Endothelial cell of umbilical vein (primary cell): ENCODE measurements around the gene CHMP3. TPM values are rescaled to one million over a fixed set of nuclear protein-coding genes. Genes with fewer than 3 reads are reported as not detected.

ENCODE experiments used
- BruUV-seq: library from RNA; stranded (reverse); fragments of 400-500 nt; replicated peaks from 2 replicates; lab custom pipeline; 2021; lab: Mats Ljungman, UMichigan
- CTCF ChIA-PET: fragments of 300-600, 350-600 bp; sonication (Branson Sonifier 250); formaldehyde crosslinking; loops from one replicate; lab custom pipeline; 2021; ENCODE audit warnings: antibody characterized with exemption, inconsistent platforms; lab: Charles Lee
- POLR2A ChIA-PET: fragments of 300-600, 350-600 bp; sonication (Branson Sonifier 250); formaldehyde crosslinking; loops from one replicate; lab custom pipeline; 2021; ENCODE audit warnings: antibody characterized with exemption, inconsistent platforms; lab: Charles Lee
- DNase-seq: peaks from one replicate; pipeline ENCODE4 v3.0.0-alpha.2; 2011; ENCODE audit warnings: low read depth, low spot score
- FAIRE-seq: peaks from 2 replicates; lab custom pipeline; 2011; peaks lifted over from hg19 to GRCh38; lab: Jason Lieb, UNC
- H2AFZ ChIP-seq: 2 replicates; pipeline ENCODE4 v1.6.0; 2012; ENCODE audit warnings: low read depth, low read length, control low read depth, inconsistent platforms
- H3K27ac ChIP-seq: 2 replicates; pipeline ENCODE4 v1.5.1; 2011; ENCODE audit warnings: low read depth, mild to moderate bottlenecking, control low read depth, low read length, moderate library complexity; ENCODE audit not compliant: insufficient read depth
- H3K27me3 ChIP-seq, 2 experiments: 2 replicates each; pipeline versions ENCODE4 v1.6.0 to v1.6.1; 2011; ENCODE audit warnings: low read length in 2 of 2, mixed read lengths in 1 of 2; ENCODE audit not compliant: control insufficient read depth in 2 of 2, insufficient read depth in 2 of 2
- H3K36me3 ChIP-seq, 2 experiments: 2 replicates in 1 of 2; 3 replicates in 1 of 2; pipeline ENCODE4 v1.5.1; 2011; ENCODE audit warnings: low read length in 2 of 2, mild to moderate bottlenecking in 1 of 2, moderate library complexity in 1 of 2; ENCODE audit not compliant: control insufficient read depth in 2 of 2, insufficient read depth in 2 of 2; ENCODE audit errors: extremely low read depth in 1 of 2
- H3K4me1 ChIP-seq: 3 replicates; pipeline ENCODE4 v1.5.1; 2011; ENCODE audit warnings: mild to moderate bottlenecking, low read length; ENCODE audit not compliant: control insufficient read depth, insufficient read depth; ENCODE audit errors: extremely low read depth
- H3K4me2 ChIP-seq: 2 replicates; pipeline ENCODE4 v1.6.1; 2011; ENCODE audit warnings: low read length, control low read depth, mixed read lengths; ENCODE audit not compliant: insufficient read depth
- H3K4me3 ChIP-seq, 3 experiments: fragments of 200-600 bp in 1 of 3; sonication (generic), shearing (Covaris generic) in 1 of 3; replicated peaks in 1 of 3; 2 replicates each; pipeline ENCODE4 v1.5.1; 2011 to 2016; ENCODE audit warnings: control low read depth in 3 of 3, low read length in 3 of 3, mild to moderate bottlenecking in 2 of 3, inconsistent platforms in 1 of 3, low read depth in 1 of 3, moderate library complexity in 1 of 3; ENCODE audit not compliant: insufficient read depth in 1 of 3
- H3K79me2 ChIP-seq: 2 replicates; pipeline ENCODE4 v1.6.0; 2012; ENCODE audit warnings: low read length, inconsistent platforms; ENCODE audit not compliant: control insufficient read depth, insufficient read depth
- H3K9ac ChIP-seq: replicated peaks from 2 replicates; pipeline ENCODE3; 2011; ENCODE audit warnings: low read length, control low read depth; ENCODE audit not compliant: insufficient read depth; ENCODE audit errors: extremely low read depth
- H3K9me1 ChIP-seq: replicated peaks from 3 replicates; pipeline ENCODE4 v1.6.0; 2011; ENCODE audit warnings: mild to moderate bottlenecking, low read length; ENCODE audit not compliant: control insufficient read depth, insufficient read depth; ENCODE audit errors: extremely low read depth
- H3K9me3 ChIP-seq: replicated peaks from 2 replicates; pipeline ENCODE4 v1.5.1; 2012; ENCODE audit warnings: low read length, inconsistent platforms; ENCODE audit not compliant: control insufficient read depth, insufficient read depth
- H4K20me1 ChIP-seq: replicated peaks from 2 replicates; pipeline ENCODE3; 2011; ENCODE audit warnings: mild to moderate bottlenecking, low read length; ENCODE audit not compliant: control insufficient read depth, insufficient read depth; ENCODE audit errors: extremely low read depth
- CTCF ChIP-seq, 2 donors: IDR thresholded peaks; 1 replicate in 1 of 2; 2 replicates in 1 of 2; pipeline ENCODE4 v1.5.1; 2011; ENCODE audit warnings: low read length in 2 of 2, mild to moderate bottlenecking in 2 of 2, moderate library complexity in 2 of 2, control low read depth in 1 of 2, inconsistent platforms in 1 of 2, low read depth in 1 of 2; ENCODE audit not compliant: insufficient read depth in 1 of 2; ENCODE audit errors: extremely low read depth in 1 of 2
- EZH2 ChIP-seq: IDR thresholded peaks from 2 replicates; pipeline ENCODE4 v1.6.1; 2012; ENCODE audit warnings: borderline replicate concordance, low read depth, mild to moderate bottlenecking, moderate library complexity, low read length, inconsistent platforms; ENCODE audit not compliant: severe bottlenecking
- FOS ChIP-seq: IDR thresholded peaks from 2 replicates; pipeline ENCODE4 v1.6.1; 2011; ENCODE audit warnings: mild to moderate bottlenecking, low read length, moderate library complexity, borderline replicate concordance; ENCODE audit not compliant: insufficient read depth
- GATA2 ChIP-seq: IDR thresholded peaks from 2 replicates; pipeline ENCODE4 v1.7.0; 2011; ENCODE audit warnings: low read depth, mild to moderate bottlenecking, moderate library complexity, mixed read lengths, low read length; ENCODE audit not compliant: insufficient read length, insufficient read depth
- JUN ChIP-seq: IDR thresholded peaks from 2 replicates; pipeline ENCODE4 v1.6.1; 2011; ENCODE audit warnings: borderline replicate concordance, low read depth; ENCODE audit not compliant: insufficient read length, insufficient read depth
- MAX ChIP-seq: IDR thresholded peaks from 2 replicates; pipeline ENCODE4 v1.6.1; 2011; ENCODE audit not compliant: insufficient read depth, insufficient read length
- MYC ChIP-seq: IDR thresholded peaks from one replicate; pipeline ENCODE4 v1.6.1; 2011; ENCODE audit warnings: mild to moderate bottlenecking, low read depth, low read length
- POLR2A ChIP-seq: IDR thresholded peaks from 2 replicates; pipeline ENCODE4 v1.6.1; 2012; ENCODE audit warnings: low read depth, mild to moderate bottlenecking, control low read depth, low read length
- POLR2AphosphoS5 ChIP-seq: IDR thresholded peaks from 2 replicates; pipeline ENCODE4 v1.6.1; 2012; ENCODE audit warnings: low read depth, mild to moderate bottlenecking, control low read depth, low read length, moderate library complexity; ENCODE audit not compliant: insufficient read depth
- dilution Hi-C: fragments of 300-500 bp; cut with MboI; formaldehyde crosslinking; loops from one replicate; pipeline ENCODE4 v1.15.0; 2019; ENCODE audit warnings: low sequenced_read_pairs; ENCODE audit not compliant: extremely low pct_ligation_motif_present
- intact Hi-C: fragments of 100-400 bp; cut with micrococcal nuclease; formaldehyde crosslinking; loops from one replicate; pipeline ENCODE4 v1.10.0; 2022
- polyA plus RNA-seq, 4 experiments: library from polyadenylated mRNA; depleted of rRNA in 3 of 4; stranded (reverse) in 3 of 4; unstranded in 1 of 4; fragments of >200 nt; gene quantifications; 2 replicates each; pipeline versions ENCODE4 v1.2.1 to v1.2.3, GENCODE V29; 2011 to 2012; ENCODE audit warnings: missing spikeins in 1 of 4
- total RNA-seq: library from RNA; stranded (reverse); gene quantifications from 2 replicates; pipeline ENCODE4 v1.2.3, GENCODE V29; 2021

The CHMP3 gene
- total and polyA plus RNA-seq, 2 donors (not counting 3 experiments of a cell fraction or from before 2014, with no cell fraction given): 48.1 to 92.2 TPM

GRCh38 chr2:86485103-86485502 is 78.1 kb downstream of the CHMP3 start:
- ChIA-PET POLR2A (no interaction called here), CTCF (no interaction called here)
- Histone ChIP-seq H3K27ac (no peak overlapping the region), H3K4me3 (no peak overlapping the region), H3K36me3 (peaks cover 36 to 40% of the 10 kb centered on the region in 2 experiments), H4K20me1 (no peaks in the 10 kb centered on the region), H3K9me1 (no peaks in the 10 kb centered on the region), H3K79me2 (no peaks in the 10 kb centered on the region), H2AFZ (no peak overlapping the region), H3K27me3 (no peaks in the 10 kb centered on the region), H3K4me2 (no peak overlapping the region), H3K9me3 (no peaks in the 10 kb centered on the region), H3K9ac (no peak overlapping the region), H3K4me1 (no peaks in the 10 kb centered on the region)
- TF ChIP-seq POLR2AphosphoS5: no peak
- no peak for TF ChIP-seq MYC
- no peak for TF ChIP-seq GATA2
- TF ChIP-seq CTCF (IDR thresholded peaks at IDR 0.05; ENCODE audit: extremely low read depth in 1 of 2, insufficient read depth in 1 of 2, low read depth in 1 of 2, low read length in 2 of 2): no peak
- no peak for TF ChIP-seq JUN
- no peak for TF ChIP-seq POLR2A
- no peak for TF ChIP-seq EZH2
- no peak for TF ChIP-seq FOS
- TF ChIP-seq MAX: no peak
- no TSS peak for BruUV-seq
- FAIRE-seq (no peak), DNase-seq (no peak)
- dilution Hi-C loops (no loop called here), intact Hi-C loops (loop anchor here (5.0 kb wide), 1 partner anchor 137 kb away; the partner anchor contains the start of gene RNF103)
